ENCODE results near the gene SATB2. TPM values are rescaled to one million over a fixed set of nuclear protein-coding genes. Genes with fewer than 3 reads are reported as not detected.

SATB2 gene
- total RNA-seq, 4 donors from 2014 or later = 2.6 to 3.7 (median 3.3) TPM

- H3K4me3 ChIP-seq (ENCODE audit: low read depth, poor library complexity, severe bottlenecking) = no peak overlapping the region
Measured at GRCh38 chr2:199468561-199469513, 11.1 kb upstream of the SATB2 start.

GRCh38 chr2:199467066-199467822 is 9.5 kb upstream of the SATB2 start:
- TF ChIP-seq CTCF (IDR thresholded peaks at IDR 0.05) (no peak), POLR2A (IDR thresholded peaks at IDR 0.05) (no peak)
- 36 to 52% methylated on average over 17 to 23 of the region's 23 CpGs for WGBS, 2 donors
- no peak overlapping the region for H3K4me3 ChIP-seq (ENCODE audit: low read depth, poor library complexity, severe bottlenecking)
- intact Hi-C loops (cut with DNase I; ENCODE audit: low total_unique reads) = no loop called here
- no peak for DNase-seq (ENCODE audit: low spot score in 2 of 2)

More at GRCh38 chr2:199468561-199469513, 11.1 kb upstream of the SATB2 start:
- intact Hi-C loops (cut with DNase I; ENCODE audit: low total_unique reads) = no loop called here
- no peak for DNase-seq (ENCODE audit: low spot score in 2 of 2)
- 24 to 31% methylated on average over 48 to 53 of the region's 55 CpGs for WGBS, 2 donors
- TF ChIP-seq POLR2A (IDR thresholded peaks at IDR 0.05) = no peak
- TF ChIP-seq CTCF (IDR thresholded peaks at IDR 0.05) = no peak

GRCh38 chr2:199466692-199467065 is 8.9 kb upstream of the SATB2 start:
- DNase-seq (ENCODE audit: low spot score in 2 of 2) = no peak
- 23 to 39% methylated on average over 6 of the region's 6 CpGs for WGBS, 2 donors
- TF ChIP-seq POLR2A (IDR thresholded peaks at IDR 0.05) (no peak), CTCF (IDR thresholded peaks at IDR 0.05) (no peak)
- intact Hi-C loops (cut with DNase I; ENCODE audit: low total_unique reads) = no loop called here
- H3K4me3 ChIP-seq (ENCODE audit: low read depth, poor library complexity, severe bottlenecking) = no peak overlapping the region

GRCh38 chr2:199465988-199466691 is 8.4 kb upstream of the SATB2 start:
- intact Hi-C loops (cut with DNase I; ENCODE audit: low total_unique reads) = no loop called here
- TF ChIP-seq POLR2A (IDR thresholded peaks at IDR 0.05) = no peak
- no peak for TF ChIP-seq CTCF (IDR thresholded peaks at IDR 0.05)
- DNase-seq (ENCODE audit: low spot score in 2 of 2) = no peak
- 38% methylated on average over 11 of the region's 11 CpGs for WGBS, 2 donors
- H3K4me3 ChIP-seq (ENCODE audit: low read depth, poor library complexity, severe bottlenecking) = no peak overlapping the region

- 34 to 37% methylated on average over 5 of the region's 5 CpGs for WGBS, 2 donors
- intact Hi-C loops (cut with DNase I; ENCODE audit: low total_unique reads) = no loop called here
- H3K4me3 ChIP-seq (ENCODE audit: low read depth, poor library complexity, severe bottlenecking) = no peak overlapping the region
- no peak for DNase-seq (ENCODE audit: low spot score in 2 of 2)
- TF ChIP-seq POLR2A (IDR thresholded peaks at IDR 0.05) (no peak), CTCF (IDR thresholded peaks at IDR 0.05) (no peak)
Measured at GRCh38 chr2:199465390-199465789, 7.7 kb upstream of the SATB2 start.

Measured in lower leg skin (tissue), 4 donors.